ENCODE data around the gene LPIN2.

DNA sequence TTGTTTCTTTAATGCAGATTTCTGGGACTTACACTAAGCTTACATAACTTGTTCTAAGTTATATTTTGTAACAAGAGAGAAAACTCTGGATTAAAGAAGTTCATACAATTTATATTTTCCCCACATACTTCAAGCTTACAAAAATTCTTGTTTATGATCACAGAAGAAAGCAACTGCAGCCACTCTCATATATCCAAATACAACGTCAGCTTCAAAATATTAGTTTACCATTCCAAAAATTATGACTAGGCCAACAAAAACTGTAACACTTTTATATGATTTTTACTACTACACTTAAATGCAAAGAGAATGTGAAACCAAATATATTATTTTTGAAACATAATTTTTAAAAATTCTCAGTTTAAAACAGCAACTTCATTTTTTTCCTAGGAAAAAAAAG, 30.9 kb downstream of the LPIN2 start:
- TF ChIP-seq, protein P1, sequence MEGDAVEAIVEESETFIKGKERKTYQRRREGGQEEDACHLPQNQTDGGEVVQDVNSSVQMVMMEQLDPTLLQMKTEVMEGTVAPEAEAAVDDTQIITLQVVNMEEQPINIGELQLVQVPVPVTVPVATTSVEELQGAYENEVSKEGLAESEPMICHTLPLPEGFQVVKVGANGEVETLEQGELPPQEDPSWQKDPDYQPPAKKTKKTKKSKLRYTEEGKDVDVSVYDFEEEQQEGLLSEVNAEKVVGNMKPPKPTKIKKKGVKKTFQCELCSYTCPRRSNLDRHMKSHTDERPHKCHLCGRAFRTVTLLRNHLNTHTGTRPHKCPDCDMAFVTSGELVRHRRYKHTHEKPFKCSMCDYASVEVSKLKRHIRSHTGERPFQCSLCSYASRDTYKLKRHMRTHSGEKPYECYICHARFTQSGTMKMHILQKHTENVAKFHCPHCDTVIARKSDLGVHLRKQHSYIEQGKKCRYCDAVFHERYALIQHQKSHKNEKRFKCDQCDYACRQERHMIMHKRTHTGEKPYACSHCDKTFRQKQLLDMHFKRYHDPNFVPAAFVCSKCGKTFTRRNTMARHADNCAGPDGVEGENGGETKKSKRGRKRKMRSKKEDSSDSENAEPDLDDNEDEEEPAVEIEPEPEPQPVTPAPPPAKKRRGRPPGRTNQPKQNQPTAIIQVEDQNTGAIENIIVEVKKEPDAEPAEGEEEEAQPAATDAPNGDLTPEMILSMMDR (conservative IDR thresholded peaks at IDR 0.05; ENCODE audit: low read depth in 2 of 2): no peak
- TF ChIP-seq EZH2 (IDR thresholded peaks at IDR 0.05; ENCODE audit: low read depth, unreplicated experiment): no peak
- TF ChIP-seq POLR2AphosphoS5 (IDR thresholded peaks at IDR 0.05; ENCODE audit: low read depth): no peak
- TF ChIP-seq, protein P2, sequence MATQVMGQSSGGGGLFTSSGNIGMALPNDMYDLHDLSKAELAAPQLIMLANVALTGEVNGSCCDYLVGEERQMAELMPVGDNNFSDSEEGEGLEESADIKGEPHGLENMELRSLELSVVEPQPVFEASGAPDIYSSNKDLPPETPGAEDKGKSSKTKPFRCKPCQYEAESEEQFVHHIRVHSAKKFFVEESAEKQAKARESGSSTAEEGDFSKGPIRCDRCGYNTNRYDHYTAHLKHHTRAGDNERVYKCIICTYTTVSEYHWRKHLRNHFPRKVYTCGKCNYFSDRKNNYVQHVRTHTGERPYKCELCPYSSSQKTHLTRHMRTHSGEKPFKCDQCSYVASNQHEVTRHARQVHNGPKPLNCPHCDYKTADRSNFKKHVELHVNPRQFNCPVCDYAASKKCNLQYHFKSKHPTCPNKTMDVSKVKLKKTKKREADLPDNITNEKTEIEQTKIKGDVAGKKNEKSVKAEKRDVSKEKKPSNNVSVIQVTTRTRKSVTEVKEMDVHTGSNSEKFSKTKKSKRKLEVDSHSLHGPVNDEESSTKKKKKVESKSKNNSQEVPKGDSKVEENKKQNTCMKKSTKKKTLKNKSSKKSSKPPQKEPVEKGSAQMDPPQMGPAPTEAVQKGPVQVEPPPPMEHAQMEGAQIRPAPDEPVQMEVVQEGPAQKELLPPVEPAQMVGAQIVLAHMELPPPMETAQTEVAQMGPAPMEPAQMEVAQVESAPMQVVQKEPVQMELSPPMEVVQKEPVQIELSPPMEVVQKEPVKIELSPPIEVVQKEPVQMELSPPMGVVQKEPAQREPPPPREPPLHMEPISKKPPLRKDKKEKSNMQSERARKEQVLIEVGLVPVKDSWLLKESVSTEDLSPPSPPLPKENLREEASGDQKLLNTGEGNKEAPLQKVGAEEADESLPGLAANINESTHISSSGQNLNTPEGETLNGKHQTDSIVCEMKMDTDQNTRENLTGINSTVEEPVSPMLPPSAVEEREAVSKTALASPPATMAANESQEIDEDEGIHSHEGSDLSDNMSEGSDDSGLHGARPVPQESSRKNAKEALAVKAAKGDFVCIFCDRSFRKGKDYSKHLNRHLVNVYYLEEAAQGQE (IDR thresholded peaks at IDR 0.05; ENCODE audit: unreplicated experiment): no peak
- TF ChIP-seq, protein P3, sequence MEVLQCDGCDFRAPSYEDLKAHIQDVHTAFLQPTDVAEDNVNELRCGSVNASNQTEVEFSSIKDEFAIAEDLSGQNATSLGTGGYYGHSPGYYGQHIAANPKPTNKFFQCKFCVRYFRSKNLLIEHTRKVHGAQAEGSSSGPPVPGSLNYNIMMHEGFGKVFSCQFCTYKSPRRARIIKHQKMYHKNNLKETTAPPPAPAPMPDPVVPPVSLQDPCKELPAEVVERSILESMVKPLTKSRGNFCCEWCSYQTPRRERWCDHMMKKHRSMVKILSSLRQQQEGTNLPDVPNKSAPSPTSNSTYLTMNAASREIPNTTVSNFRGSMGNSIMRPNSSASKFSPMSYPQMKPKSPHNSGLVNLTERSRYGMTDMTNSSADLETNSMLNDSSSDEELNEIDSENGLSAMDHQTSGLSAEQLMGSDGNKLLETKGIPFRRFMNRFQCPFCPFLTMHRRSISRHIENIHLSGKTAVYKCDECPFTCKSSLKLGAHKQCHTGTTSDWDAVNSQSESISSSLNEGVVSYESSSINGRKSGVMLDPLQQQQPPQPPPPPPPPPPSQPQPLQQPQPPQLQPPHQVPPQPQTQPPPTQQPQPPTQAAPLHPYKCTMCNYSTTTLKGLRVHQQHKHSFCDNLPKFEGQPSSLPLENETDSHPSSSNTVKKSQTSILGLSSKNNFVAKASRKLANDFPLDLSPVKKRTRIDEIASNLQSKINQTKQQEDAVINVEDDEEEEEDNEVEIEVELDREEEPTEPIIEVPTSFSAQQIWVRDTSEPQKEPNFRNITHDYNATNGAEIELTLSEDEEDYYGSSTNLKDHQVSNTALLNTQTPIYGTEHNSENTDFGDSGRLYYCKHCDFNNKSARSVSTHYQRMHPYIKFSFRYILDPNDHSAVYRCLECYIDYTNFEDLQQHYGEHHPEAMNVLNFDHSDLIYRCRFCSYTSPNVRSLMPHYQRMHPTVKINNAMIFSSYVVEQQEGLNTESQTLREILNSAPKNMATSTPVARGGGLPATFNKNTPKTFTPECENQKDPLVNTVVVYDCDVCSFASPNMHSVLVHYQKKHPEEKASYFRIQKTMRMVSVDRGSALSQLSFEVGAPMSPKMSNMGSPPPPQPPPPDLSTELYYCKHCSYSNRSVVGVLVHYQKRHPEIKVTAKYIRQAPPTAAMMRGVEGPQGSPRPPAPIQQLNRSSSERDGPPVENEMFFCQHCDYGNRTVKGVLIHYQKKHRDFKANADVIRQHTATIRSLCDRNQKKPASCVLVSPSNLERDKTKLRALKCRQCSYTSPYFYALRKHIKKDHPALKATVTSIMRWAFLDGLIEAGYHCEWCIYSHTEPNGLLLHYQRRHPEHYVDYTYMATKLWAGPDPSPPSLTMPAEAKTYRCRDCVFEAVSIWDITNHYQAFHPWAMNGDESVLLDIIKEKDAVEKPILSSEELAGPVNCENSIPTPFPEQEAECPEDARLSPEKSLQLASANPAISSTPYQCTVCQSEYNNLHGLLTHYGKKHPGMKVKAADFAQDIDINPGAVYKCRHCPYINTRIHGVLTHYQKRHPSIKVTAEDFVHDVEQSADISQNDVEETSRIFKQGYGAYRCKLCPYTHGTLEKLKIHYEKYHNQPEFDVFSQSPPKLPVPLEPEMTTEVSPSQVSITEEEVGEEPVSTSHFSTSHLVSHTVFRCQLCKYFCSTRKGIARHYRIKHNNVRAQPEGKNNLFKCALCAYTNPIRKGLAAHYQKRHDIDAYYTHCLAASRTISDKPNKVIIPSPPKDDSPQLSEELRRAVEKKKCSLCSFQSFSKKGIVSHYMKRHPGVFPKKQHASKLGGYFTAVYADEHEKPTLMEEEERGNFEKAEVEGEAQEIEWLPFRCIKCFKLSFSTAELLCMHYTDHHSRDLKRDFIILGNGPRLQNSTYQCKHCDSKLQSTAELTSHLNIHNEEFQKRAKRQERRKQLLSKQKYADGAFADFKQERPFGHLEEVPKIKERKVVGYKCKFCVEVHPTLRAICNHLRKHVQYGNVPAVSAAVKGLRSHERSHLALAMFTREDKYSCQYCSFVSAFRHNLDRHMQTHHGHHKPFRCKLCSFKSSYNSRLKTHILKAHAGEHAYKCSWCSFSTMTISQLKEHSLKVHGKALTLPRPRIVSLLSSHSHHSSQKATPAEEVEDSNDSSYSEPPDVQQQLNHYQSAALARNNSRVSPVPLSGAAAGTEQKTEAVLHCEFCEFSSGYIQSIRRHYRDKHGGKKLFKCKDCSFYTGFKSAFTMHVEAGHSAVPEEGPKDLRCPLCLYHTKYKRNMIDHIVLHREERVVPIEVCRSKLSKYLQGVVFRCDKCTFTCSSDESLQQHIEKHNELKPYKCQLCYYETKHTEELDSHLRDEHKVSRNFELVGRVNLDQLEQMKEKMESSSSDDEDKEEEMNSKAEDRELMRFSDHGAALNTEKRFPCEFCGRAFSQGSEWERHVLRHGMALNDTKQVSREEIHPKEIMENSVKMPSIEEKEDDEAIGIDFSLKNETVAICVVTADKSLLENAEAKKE (CRISPR knock-in tag; IDR thresholded peaks at IDR 0.05): no peak
- no peak for TF ChIP-seq EZH2phosphoT487 (IDR thresholded peaks at IDR 0.05; ENCODE audit: unreplicated experiment)
